Left lung (tissue), 10 donors: ENCODE results near the gene ITM2B. TPM values are rescaled to one million over a fixed set of nuclear protein-coding genes. Genes with fewer than 3 reads are reported as not detected.

Source experiments
- ATAC-seq: fragments of 200-7000 bp; cut with Tn5 transposase; one replicate; pipeline ENCODE4 v1.9.1; 2020; ENCODE audit warnings: moderate library complexity
- DNase-seq, 4 donors: peaks; one replicate each; pipeline ENCODE4 v3.0.0-alpha.2; 2013 to 2020
- H3K27ac ChIP-seq, 2 donors: fragments of 200-600 bp; sonication (generic) in 1 of 2; one replicate each; pipeline versions ENCODE4 v1.5.0 to v1.8.0; 2020 to 2021
- H3K27me3 ChIP-seq, 2 donors: fragments of 200-600 bp; sonication (generic) in 1 of 2; one replicate each; pipeline versions ENCODE4 v1.5.0 to v1.8.0; 2020 to 2021
- H3K36me3 ChIP-seq, 2 donors: fragments of 200-600 bp; sonication (generic) in 1 of 2; one replicate each; pipeline versions ENCODE4 v1.5.0 to v1.8.0; 2020 to 2021
- H3K4me1 ChIP-seq, 2 donors: fragments of 200-600 bp; one replicate each; pipeline ENCODE4 v1.8.0; 2021
- H3K4me3 ChIP-seq, 2 donors: fragments of 200-600 bp; sonication (generic) in 1 of 2; one replicate each; pipeline versions ENCODE4 v1.5.0 to v1.8.0; 2020 to 2021; ENCODE audit warnings: mild to moderate bottlenecking in 1 of 2
- H3K9me3 ChIP-seq, 2 donors: fragments of 200-600 bp; sonication (generic) in 1 of 2; one replicate each; pipeline versions ENCODE4 v1.5.0 to v1.8.0; 2020 to 2021
- intact Hi-C, 2 donors: fragments of 100-400 bp; cut with DNase I; formaldehyde crosslinking; loops; one replicate each; pipeline versions ENCODE4 v1.11.2 to v1.14.2; 2022
- polyA plus RNA-seq, 6 donors: library from polyadenylated mRNA; unstranded; fragments of 120-200 nt; gene quantifications; one replicate each; pipeline ENCODE4 v1.2.1, GENCODE V29; 2013; ENCODE audit not compliant: insufficient read length in 6 of 6
- total RNA-seq, 2 donors: library from RNA; stranded (reverse); fragmentation: NEBNext Ultra II Directional; extraction: Animal tissue kit (Norgen Biotek cat#: 25700); gene quantifications; one replicate each; pipeline ENCODE4 v1.2.1, GENCODE V29; 2021
- TF ChIP-seq, protein P1 (sequence below), 2 donors: fragments of 200-600 bp; sonication (generic) in 1 of 2; IDR thresholded peaks; one replicate each; pipeline versions ENCODE4 v1.5.0 to v1.8.0; 2021; ENCODE audit warnings: antibody characterized with exemption in 2 of 2
- donor health status: DM: no; HTN: yes; CAD: no.
- donor health status: DM: no; HTN: no; CAD: no.

Gene ITM2B
- total and polyA plus RNA-seq, 8 donors, result 530 to 683 (median 621) TPM

DNA sequence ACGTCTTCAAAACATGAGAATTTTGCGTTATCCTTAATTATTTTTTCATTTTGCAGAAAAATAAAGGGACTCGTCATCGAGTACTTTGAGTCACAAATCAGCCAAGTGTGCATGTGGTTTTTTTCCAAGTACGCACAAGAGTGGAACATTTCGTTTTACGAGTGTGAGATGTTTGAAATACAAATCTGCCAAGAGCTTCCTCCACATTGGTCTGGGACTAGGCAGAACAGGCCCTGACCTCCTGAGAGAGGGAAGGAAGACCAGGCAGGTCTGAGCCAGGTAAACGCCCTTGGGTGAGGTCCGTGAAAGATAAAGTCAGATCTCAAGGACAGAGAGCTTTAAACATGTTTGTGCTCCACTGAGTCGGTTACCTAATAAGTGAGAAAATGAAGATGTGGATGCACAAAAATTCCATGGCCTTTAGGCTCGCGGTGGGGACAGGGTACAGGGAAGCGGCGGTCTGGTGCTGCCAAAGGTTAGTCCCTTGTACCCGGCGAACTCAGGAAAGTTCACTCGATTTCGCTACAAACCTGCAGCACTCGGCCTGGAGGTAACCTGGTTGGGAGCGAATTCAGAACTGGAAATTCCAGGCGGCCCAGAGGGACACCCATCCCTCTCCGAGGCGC, 473 bp upstream of the ITM2B start:
- peak; percentile 29 for ATAC-seq
- DNase-seq, result no peak
- H3K4me3 ChIP-seq, result peak overlapping the region; percentile 68 to 97
- no peaks in the 10 kb centered on the region for H3K36me3 ChIP-seq
- TF ChIP-seq, protein P1, sequence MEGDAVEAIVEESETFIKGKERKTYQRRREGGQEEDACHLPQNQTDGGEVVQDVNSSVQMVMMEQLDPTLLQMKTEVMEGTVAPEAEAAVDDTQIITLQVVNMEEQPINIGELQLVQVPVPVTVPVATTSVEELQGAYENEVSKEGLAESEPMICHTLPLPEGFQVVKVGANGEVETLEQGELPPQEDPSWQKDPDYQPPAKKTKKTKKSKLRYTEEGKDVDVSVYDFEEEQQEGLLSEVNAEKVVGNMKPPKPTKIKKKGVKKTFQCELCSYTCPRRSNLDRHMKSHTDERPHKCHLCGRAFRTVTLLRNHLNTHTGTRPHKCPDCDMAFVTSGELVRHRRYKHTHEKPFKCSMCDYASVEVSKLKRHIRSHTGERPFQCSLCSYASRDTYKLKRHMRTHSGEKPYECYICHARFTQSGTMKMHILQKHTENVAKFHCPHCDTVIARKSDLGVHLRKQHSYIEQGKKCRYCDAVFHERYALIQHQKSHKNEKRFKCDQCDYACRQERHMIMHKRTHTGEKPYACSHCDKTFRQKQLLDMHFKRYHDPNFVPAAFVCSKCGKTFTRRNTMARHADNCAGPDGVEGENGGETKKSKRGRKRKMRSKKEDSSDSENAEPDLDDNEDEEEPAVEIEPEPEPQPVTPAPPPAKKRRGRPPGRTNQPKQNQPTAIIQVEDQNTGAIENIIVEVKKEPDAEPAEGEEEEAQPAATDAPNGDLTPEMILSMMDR (IDR thresholded peaks at IDR 0.05), result no peak
- no peaks in the 10 kb centered on the region for H3K27me3 ChIP-seq
- intact Hi-C loops, result no loop called here
- peaks cover 14 to 39% of the 10 kb centered on the region in 2 donors for H3K4me1 ChIP-seq
- no peaks in the 10 kb centered on the region for H3K9me3 ChIP-seq
- H3K27ac ChIP-seq, result peak overlapping the region; percentile 99 to 100

DNA sequence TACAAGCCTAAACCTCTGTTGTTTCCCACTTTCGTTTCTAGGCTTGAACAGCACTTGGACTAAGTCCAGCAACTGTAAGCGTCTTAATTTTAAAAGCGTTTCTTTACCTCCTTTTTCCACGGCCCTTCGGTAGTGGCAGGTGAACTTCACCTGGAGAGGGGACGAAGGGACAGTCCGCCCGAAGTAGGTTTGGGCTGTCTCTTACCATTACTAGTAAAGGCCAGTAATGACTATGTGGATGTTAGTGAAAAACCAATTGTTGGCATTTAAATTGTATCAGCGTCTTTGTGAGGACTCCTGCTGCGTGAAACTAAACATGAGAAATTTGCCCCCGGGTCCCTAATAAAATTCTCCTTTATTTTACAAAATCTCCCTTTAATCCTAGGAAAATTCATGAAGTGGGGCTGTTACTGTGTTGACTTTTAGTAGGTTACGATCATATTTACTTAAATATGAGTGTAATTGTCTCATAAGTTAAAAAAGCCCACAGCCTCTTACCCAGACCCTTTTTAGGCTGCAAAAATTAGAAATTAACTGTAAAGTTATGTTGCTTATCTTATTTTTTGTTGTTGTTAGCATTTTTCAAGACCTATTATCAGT, 983 bp downstream of the ITM2B start:
- Histone ChIP-seq H3K4me3 (peak overlapping the region; percentile 68 to 97), H3K27me3 (no peaks in the 10 kb centered on the region), H3K27ac (peak overlapping the region; percentile 99 to 100), H3K4me1 (peaks cover 26 to 53% of the 10 kb centered on the region in 2 donors), H3K36me3 (no peaks in the 10 kb centered on the region), H3K9me3 (no peaks in the 10 kb centered on the region)
- ATAC-seq, result peak; percentile 4
- no peak for DNase-seq
- intact Hi-C loops, result no loop called here
- TF ChIP-seq, protein P1 (IDR thresholded peaks at IDR 0.05), result no peak

DNA sequence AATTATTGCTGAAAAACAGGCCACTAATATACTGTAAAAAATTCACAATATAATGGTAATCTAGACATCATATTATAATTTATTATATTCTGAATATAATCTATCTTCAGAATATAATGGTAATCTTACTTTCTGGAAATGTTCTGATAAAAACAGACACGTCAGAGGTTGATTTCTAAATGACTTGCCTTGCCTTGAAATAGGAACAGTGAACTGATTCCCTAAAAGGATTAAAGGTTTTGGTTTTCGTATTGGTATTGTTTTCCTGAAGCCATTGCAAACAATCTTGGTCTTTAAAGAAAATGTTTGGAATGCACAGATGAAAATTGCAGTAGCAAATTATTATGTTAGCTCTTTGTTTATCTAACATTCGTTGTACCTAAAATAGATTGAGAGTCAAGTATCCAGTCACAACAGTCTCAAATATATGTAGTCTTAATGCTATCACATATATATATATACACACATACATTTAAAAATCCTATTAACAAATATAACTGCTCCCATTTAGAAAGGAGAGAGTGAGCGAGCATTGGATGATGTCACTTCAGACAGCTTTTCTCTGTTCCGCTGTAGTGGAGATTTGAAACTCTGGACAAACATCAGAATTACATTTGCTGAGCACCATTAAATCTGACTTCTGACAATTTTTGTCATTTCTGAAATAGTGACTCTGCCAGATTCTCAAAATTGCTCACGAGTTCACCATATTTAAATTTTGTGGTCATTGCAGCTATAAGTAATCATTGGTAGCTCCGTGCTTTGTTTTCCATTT, 1.7 kb downstream of the ITM2B start:
- intact Hi-C loops, result no loop called here
- no peaks in the 10 kb centered on the region for H3K9me3 ChIP-seq
- H3K4me3 ChIP-seq, result peak overlapping the region; percentile 68 to 97
- H3K27ac ChIP-seq, result peak overlapping the region; percentile 99 to 100
- peaks cover 27 to 61% of the 10 kb centered on the region in 2 donors for H3K4me1 ChIP-seq
- H3K27me3 ChIP-seq, result no peaks in the 10 kb centered on the region
- TF ChIP-seq, protein P1 (IDR thresholded peaks at IDR 0.05), result no peak
- H3K36me3 ChIP-seq, result peaks cover 0 to 7% of the 10 kb centered on the region in 2 donors
- ATAC-seq (no peak), DNase-seq (no peak)

DNA sequence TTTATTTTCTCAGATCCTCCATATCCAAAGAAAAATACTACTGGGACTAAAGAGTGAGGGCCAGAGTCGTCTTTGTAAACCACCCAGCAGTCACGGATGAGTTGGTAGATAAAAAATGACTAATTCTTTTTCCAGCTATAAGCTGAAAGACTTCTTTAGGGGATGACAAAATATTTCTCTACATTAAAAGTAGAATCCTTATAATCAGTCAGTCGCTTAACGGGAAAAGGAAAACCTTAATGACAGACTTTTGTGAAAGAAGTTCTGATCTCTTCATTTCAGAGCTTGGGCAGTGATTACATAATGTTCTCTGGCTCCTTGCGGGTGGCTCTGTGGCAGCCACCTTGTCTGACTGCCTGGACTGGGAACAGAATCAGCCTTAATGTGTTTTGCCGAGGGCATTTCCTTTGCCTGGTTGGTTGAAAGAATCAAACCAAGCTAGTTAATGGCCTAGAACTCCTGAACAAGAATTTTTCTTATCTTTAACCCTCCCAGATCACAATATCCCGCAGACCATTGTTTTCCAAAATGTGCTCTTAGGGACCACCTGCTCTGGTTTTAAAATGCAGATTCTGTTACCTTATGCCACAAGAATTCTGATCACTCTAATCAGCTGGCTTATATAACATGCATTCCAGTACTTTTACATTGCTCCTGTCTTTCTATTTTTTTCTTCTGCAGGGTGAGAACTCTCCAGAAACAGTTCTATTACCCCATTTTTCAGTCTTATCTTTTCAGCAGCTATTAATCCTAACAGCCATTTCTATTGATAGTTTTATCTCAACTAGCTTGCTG, 2.5 kb downstream of the ITM2B start:
- no peaks in the 10 kb centered on the region for H3K9me3 ChIP-seq
- no peaks in the 10 kb centered on the region for H3K27me3 ChIP-seq
- intact Hi-C loops, result no loop called here
- TF ChIP-seq, protein P1 (IDR thresholded peaks at IDR 0.05), result no peak
- H3K4me1 ChIP-seq, result peaks cover 31 to 68% of the 10 kb centered on the region in 2 donors
- H3K4me3 ChIP-seq, result peak overlapping the region; percentile 68 to 97
- ATAC-seq, result peak; percentile 34
- H3K27ac ChIP-seq, result peak overlapping the region; percentile 99 to 100
- H3K36me3 ChIP-seq, result peaks cover 0 to 7% of the 10 kb centered on the region in 2 donors
- DNase-seq, result no peak
